ENCODE measurements around the gene TBC1D10A. TPM values are rescaled to one million over a fixed set of nuclear protein-coding genes. Genes with fewer than 3 reads are reported as not detected.
A peak's percentile ranks its signal among the peaks of the same experiment; 100 is the strongest.

TBC1D10A gene
- total RNA-seq, 4 donors from 2014 or later = 38.3 to 49.2 (median 43.0) TPM

DNA sequence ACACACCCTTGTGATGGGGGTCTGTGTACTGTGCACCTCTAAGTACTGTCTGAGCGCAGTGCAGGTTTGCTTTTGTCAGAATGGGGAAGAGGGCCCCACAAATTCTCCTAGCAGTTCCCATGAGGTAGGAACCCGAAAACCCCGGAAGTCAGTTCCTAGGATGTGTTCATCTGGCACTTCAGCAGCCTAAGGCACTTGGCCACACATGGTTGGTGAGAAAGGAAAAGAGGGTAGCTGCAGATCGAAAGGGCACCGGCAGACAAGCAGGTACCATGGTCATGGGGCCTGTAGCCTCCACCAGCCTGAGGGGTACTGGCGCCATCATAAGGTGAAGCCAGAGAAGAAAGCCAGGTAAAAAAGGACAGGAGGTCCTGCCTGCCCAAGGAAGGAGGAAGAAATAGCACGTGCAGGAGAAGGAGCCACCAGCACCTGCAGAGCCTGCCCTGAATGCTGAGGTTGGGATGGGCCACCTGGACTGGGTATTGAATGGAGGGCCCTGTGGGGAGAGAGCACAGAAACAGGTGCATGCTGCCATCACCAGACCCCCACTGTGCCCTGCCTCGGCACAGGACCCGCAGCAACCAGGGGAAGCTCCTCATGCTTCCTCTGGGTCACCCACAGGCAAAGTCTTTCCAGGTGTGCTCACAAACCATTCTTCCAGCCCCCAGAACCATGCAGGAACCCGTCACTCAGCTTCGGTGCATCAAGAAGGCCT is 29.3 kb downstream of the TBC1D10A start:
- Histone ChIP-seq H3K36me3 (peaks cover 84% of the 10 kb centered on the region), H3K9me3 (no peaks in the 10 kb centered on the region), H3K27ac (peak overlapping the region; percentile 68), H3K4me3 (no peak overlapping the region), H3K4me1 (peaks cover 80% of the 10 kb centered on the region), H3K27me3 (no peaks in the 10 kb centered on the region)
- no peak for TF ChIP-seq EP300 (IDR thresholded peaks at IDR 0.05)
- no peak for TF ChIP-seq POLR2AphosphoS5 (IDR thresholded peaks at IDR 0.05)
- no peak for TF ChIP-seq POLR2A (IDR thresholded peaks at IDR 0.05)
- TF ChIP-seq, protein P1, sequence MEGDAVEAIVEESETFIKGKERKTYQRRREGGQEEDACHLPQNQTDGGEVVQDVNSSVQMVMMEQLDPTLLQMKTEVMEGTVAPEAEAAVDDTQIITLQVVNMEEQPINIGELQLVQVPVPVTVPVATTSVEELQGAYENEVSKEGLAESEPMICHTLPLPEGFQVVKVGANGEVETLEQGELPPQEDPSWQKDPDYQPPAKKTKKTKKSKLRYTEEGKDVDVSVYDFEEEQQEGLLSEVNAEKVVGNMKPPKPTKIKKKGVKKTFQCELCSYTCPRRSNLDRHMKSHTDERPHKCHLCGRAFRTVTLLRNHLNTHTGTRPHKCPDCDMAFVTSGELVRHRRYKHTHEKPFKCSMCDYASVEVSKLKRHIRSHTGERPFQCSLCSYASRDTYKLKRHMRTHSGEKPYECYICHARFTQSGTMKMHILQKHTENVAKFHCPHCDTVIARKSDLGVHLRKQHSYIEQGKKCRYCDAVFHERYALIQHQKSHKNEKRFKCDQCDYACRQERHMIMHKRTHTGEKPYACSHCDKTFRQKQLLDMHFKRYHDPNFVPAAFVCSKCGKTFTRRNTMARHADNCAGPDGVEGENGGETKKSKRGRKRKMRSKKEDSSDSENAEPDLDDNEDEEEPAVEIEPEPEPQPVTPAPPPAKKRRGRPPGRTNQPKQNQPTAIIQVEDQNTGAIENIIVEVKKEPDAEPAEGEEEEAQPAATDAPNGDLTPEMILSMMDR (IDR thresholded peaks at IDR 0.05) = no peak
- no peak for DNase-seq (ENCODE audit: low spot score in 2 of 2)
- WGBS = 79% methylated on average over 11 of the region's 11 CpGs

DNA sequence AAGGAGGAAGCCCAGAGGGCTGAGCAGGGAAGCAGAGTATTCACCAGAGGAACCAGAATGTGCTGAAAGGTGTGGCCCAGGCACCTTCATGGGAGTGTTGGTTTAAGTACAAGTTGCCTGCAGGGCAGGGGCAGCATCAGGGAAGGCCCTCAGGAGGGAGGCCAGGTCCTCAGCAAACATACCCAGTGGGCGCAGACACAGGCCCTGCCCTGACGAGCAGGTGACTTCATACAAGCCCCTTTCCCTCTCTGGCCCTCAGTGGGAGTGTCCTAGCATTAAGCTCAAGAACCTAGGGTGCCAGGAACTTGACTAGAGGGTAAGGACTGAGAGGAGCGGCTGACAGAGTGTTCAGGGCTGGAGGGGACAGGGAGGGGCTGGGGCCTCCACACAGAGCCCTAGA is 29.9 kb downstream of the TBC1D10A start:
- Histone ChIP-seq H3K9me3 (no peaks in the 10 kb centered on the region), H3K4me3 (no peak overlapping the region), H3K36me3 (peaks cover 89% of the 10 kb centered on the region), H3K27ac (no peak overlapping the region), H3K4me1 (peaks cover 80% of the 10 kb centered on the region), H3K27me3 (no peaks in the 10 kb centered on the region)
- DNase-seq (ENCODE audit: low spot score in 2 of 2) = no peak
- TF ChIP-seq EP300 (IDR thresholded peaks at IDR 0.05) (no peak), POLR2AphosphoS5 (IDR thresholded peaks at IDR 0.05) (no peak), POLR2A (IDR thresholded peaks at IDR 0.05) (no peak)
- TF ChIP-seq, protein P1 (IDR thresholded peaks at IDR 0.05) = no peak
- 47% methylated on average over 3 of the region's 3 CpGs for WGBS

DNA sequence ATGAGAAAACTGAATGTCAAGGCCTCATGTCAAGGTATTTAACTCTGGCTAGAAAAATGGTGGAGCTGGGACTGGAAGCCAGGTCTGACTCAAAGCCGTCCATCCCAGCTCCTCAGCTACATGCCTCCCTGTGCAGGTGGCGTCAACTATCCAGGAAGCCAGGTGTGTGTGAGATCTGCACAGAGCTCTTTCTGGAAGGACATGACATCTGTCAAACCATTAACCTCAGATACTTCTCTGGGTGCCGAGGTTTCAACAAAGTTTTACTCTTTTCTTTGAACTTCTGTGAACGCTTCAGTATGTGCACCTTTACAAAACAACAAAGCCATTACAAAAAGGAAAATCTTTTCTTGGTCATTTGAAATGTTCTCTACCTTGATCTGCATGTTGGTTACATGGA is 30.4 kb downstream of the TBC1D10A start:
- no peaks in the 10 kb centered on the region for H3K9me3 ChIP-seq
- H3K27ac ChIP-seq = no peak overlapping the region
- H3K4me3 ChIP-seq = no peak overlapping the region
- H3K27me3 ChIP-seq = no peaks in the 10 kb centered on the region
- 80% methylated on average over 4 of the region's 4 CpGs for WGBS
- DNase-seq (ENCODE audit: low spot score in 2 of 2) = no peak
- H3K36me3 ChIP-seq = peaks cover 92% of the 10 kb centered on the region
- H3K4me1 ChIP-seq = peaks cover 80% of the 10 kb centered on the region
- TF ChIP-seq POLR2A (IDR thresholded peaks at IDR 0.05) (no peak), EP300 (IDR thresholded peaks at IDR 0.05) (no peak), POLR2AphosphoS5 (IDR thresholded peaks at IDR 0.05) (no peak)
- TF ChIP-seq, protein P1 (IDR thresholded peaks at IDR 0.05) = no peak

DNA sequence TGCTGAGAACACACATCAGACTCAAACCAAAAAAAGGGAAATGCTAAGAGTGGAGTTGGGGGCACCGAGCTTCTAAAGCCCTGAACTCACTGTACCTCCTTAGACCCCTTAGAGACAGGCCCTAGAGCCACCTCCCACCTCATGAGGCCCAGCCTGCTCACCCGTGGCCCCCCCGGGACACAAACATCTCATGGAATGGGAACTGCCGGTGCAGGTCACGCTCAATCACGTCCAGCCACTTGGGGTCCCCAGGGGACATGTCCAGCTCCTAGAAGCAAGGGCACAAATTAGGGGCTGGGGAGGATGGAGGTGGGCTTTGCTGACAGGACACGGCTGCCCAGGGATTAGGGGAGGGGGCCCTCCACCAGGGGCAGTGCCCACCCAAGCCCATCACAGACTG is 31.2 kb downstream of the TBC1D10A start:
- no peak for DNase-seq (ENCODE audit: low spot score in 2 of 2)
- WGBS = 85% methylated on average over 7 of the region's 7 CpGs
- TF ChIP-seq, protein P1 (IDR thresholded peaks at IDR 0.05) = no peak
- TF ChIP-seq EP300 (IDR thresholded peaks at IDR 0.05) (no peak), POLR2AphosphoS5 (IDR thresholded peaks at IDR 0.05) (no peak)
- H3K4me3 ChIP-seq = no peak overlapping the region
- no peak overlapping the region for H3K27ac ChIP-seq
- no peaks in the 10 kb centered on the region for H3K27me3 ChIP-seq
- no peaks in the 10 kb centered on the region for H3K9me3 ChIP-seq
- H3K36me3 ChIP-seq = peaks cover 85% of the 10 kb centered on the region
- peaks cover 80% of the 10 kb centered on the region for H3K4me1 ChIP-seq

DNA sequence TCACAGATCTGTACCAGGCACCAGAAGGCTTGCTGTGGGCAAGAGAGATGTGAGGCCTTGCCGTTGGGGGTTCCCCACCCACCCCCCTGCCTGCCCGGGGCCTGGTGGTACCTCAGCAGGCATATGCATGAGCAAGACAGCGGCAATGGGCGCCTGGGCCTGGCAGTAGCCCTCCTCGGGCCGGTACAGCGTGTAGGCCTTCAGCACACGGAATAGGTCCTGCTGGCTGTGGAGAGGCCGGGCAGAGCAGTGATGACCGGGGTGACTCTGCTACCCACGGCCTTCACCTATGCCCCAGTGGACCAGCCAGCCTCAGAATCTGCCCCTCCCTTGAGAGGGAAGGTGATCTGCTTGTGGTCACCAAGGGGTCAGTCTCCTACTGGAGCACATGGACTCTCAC is 31.9 kb downstream of the TBC1D10A start:
- Histone ChIP-seq H3K27ac (no peak overlapping the region), H3K4me3 (no peak overlapping the region), H3K9me3 (no peaks in the 10 kb centered on the region), H3K4me1 (peaks cover 85% of the 10 kb centered on the region), H3K36me3 (peaks cover 79% of the 10 kb centered on the region), H3K27me3 (no peaks in the 10 kb centered on the region)
- no peak for DNase-seq (ENCODE audit: low spot score in 2 of 2)
- 91% methylated on average over 8 of the region's 11 CpGs for WGBS
- TF ChIP-seq POLR2AphosphoS5 (IDR thresholded peaks at IDR 0.05) = no peak
- TF ChIP-seq, protein P1 (IDR thresholded peaks at IDR 0.05) = no peak
- TF ChIP-seq POLR2A (IDR thresholded peaks at IDR 0.05) = no peak
- no peak for TF ChIP-seq EP300 (IDR thresholded peaks at IDR 0.05)
